DMS53 (cell line): Measurements from ENCODE around the gene PRKAR1B.

Source experiments
- DNase-seq: peaks from one replicate; lab custom pipeline; 2025; lab: John Stamatoyannopoulos, UW

Gene PRKAR1B

DNA sequence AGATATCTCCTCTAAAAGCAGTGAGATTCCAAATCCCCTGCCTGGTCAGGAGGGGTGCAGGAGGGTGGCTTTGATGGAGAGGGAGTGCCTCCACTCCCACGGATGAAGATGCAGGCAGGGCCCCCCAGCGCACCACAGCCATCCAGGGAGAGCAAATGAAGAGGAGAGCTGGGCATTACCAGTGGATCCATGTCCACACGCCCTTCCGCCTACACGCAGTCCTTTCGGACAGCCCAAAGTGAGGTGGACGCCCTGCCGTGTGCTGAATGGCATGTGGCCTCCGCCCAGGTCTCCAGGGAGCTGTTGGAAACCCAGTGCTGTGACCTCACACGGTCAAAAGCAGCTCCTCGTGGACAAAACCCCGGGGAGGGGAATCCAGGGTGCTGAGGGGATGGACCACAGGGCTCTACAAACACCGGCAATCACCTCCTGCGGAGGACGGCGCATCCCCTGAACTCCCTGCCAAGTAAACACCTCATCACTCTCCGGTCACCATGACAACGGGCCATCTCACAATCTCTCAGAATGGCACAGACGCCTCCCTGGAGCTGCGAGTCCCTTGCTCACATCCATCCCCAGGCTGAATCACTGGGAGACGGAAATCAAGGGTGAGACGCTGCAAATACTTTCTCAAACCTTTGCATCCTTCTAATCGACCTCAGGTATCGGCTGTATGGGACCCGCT is 35.6 kb downstream of the PRKAR1B start:
- DNase-seq = no peak

DNA sequence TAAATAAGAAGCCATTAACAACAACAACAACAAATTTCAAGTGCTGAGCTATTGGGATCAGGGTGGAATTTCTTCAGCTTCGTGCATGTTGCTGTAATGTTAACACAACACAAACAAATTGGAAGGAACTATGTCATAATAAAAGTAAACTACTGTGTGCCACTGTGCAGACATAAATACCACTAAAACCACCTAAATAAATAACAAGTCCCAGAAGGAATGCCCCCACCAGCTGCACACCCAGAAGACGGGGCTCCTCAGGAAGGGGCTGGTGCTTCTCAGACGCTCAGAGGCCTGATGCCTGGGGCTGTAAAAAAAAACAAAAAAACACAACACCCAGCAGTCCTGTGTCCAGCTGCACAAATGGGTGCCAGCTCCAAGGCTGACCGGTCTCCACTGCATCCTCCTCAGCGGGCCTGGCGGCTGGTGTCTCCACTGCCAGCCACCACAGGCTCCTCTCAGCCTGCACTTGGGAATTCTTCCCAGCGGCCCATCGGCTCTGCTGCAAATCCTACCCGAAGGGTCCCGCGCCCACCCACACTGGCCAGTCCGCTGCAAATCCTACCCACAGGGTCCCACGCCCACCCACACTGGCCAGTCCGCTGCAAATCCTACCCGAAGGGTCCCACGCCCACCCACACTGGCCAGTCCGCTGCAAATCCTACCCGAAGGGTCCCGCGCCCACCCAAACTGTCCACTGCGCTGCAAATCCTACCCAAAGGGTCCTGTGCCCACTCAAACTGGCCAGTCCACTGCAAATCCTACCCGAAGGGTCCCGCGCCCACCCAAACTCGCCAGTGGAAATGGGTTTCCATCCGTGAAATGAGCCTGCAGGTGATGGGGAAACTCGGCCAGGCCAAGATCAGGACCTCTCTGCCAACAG is 36.4 kb downstream of the PRKAR1B start:
- no peak for DNase-seq

GRCh38 chr7:685540-685939 is 41.5 kb downstream of the PRKAR1B start:
- no peak for DNase-seq

DNA sequence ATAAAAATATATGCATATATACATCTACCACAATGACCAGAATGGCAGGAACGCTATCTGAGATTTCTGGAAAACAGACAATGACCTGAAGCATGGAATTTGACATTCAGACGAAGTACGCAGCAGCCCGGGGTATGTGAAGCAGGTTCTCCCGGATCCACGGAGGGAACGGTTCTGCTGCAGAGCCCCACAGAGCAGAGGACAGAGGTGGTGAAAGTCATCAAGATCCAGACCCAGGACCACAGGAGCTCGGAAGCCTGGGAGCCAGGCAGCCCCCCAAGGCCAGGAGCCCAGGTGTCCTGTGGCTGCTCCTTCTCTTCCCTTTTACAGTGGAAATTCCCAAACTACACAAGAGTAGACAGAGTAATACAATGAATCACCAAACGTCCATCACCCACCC is 42.7 kb downstream of the PRKAR1B start:
- DNase-seq = no peak

- DNase-seq = no peak
Observed at GRCh38 chr7:683526-684205, 43.4 kb downstream of the PRKAR1B start.

DNA sequence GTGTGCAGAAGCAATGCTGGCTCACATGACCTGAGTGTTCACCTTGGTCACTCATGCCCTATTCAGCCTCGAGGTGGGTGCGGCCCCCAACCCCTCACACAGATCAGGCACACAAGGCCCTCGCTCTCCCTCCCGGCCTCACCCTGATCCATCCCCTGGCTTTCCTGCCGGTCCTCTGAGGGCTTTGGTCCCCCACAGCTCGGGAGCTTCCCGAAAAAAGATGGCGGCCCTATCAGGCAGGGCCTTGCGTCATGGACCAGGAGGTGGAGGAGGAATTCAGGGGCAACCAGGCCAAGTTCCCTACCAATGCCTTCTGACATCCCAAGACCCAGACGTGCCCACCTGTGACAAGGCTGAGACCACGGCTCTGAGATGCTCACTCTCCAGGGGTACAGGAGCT is 44.3 kb downstream of the PRKAR1B start:
- DNase-seq = no peak

- no peak for DNase-seq
Observed at GRCh38 chr7:681551-682307, 45.4 kb downstream of the PRKAR1B start.

GRCh38 chr7:680411-681127 is 46.5 kb downstream of the PRKAR1B start:
- no peak for DNase-seq

- no peak for DNase-seq
Observed at GRCh38 chr7:676972-677385, 50.1 kb downstream of the PRKAR1B start.

DNA sequence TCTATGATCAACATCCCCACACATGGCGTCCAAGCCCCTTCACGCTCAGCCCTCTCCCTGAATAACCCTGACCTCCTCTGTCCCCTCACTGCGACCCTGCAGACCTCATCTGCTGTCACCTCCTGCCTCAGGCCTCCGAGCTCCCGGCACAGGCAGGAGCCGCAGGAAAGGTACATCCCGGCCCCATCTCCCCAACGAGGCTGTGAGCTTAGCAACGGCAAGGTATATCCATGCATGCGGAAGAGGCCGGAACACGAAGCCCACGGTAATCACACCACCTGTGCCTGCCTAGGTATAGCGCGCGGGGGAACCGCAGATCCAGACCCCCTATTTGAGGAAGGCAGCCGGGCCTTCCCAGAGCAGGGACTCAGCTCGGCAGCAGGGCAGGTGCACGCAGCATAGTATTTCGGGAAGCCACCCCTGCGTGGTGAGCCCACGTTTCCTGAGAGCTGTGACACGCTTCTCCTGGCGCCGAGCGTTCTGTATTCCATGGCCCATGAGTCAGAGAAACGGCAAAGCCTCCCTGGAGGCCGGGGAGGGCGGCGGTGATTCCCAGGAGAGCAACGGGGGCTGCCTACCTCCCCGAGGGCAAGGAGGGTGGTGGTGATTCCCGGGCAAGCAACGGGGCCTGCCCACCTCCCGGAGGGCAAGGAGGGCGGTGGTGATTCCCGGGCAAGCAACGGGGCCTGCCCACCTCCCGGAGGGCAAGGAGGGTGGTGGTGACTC is 50.7 kb downstream of the PRKAR1B start:
- DNase-seq = no peak

DNA sequence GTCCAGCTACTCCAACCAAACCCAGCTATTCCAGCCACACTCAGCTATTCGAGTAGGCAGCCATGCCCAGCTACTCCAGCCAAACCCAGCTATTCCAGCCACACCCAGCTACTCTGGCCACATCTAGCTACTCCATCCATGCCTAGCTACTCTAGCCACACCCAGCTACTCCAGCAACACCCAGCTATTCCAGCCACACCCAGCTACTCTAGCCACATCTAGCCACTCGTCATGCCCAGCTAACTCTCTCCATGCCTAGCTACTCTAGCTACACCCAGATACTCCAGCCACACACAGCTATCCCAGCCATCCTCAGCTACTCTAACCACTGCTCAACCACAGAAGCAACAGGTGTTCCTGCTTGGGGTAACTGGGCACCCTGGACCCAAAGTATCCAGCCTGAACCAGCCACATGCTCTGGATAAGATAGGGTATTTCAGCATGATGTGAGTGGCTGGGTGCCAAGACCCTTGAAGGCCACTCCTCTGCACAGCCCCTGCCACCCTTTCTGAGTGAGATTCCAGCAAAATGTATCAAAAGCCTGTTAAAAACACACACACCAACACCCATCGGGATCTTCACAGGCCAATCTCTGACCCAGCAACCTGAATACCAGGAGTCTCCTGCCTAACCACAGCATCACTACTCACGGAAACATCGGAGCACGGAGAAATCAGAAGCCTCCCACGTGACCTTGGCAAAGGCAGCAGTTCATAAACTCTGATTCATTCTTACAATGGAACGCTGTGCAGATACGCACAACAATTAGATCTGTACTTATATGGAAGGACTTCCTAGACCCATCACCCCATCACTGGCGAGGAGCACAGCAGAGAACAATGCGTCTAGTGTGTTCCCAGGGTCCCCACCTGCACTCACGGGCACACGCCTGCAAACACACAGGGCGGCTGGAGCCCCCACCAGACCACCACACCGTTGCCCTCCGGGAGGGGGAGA is 52.3 kb downstream of the PRKAR1B start:
- DNase-seq = no peak

DNA sequence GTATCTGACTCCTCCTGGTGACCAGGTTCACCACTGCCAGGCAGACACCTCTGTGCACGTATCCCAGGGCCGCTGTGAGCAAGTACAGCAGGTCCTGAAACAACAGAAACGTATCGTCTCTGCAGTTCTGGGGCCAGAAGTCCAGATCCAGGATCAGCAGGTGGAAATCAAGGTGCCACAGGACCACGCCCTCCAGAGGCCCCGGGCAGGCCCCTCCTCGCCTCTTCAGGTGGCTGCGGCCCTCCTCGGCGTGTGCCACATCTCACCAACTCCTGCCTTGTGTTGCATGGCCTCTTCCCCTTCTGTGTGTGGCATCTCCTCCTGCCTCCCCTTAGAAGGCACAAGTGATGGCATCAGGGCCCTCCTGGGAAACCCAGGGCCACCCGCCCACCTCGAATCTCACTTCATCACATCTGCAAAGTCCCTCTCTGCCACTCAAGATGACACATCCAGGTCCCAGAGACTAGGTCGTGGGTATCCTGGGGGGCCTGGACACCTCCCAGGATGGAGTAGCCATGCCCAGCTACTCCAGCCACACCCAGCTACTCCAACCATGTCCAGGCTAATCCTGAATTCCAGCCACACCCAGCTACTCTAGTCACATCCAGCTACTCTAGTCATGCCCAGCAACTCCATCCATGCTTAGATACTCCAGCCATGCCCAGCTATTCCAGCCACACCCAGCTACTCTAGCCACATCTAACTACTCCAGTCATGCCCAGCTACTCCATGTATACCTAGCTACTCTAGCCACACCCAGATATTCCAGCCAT is 53.2 kb downstream of the PRKAR1B start:
- no peak for DNase-seq

DNA sequence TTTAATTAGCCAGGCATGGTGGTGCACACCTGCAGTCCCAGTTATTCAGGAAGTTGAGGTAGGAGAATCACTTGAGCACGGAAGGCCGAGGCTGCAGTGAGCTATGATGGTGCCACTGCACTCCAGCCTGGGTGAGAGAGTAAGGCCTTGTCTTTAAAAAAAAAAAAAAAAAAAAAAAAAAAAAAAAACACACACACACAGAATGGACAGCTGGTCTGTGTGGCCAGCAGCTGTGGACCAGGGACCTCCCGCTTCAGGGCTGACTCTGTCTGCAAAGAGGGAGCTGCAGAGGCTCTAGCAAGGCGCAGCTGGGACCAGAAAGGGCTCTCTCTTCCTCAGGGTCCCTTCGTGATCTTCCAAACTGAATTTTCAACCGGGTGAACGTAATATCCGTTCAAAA is 54.2 kb downstream of the PRKAR1B start:
- no peak for DNase-seq

- no peak for DNase-seq
Observed at GRCh38 chr7:671415-672042, 55.6 kb downstream of the PRKAR1B start.

DNA sequence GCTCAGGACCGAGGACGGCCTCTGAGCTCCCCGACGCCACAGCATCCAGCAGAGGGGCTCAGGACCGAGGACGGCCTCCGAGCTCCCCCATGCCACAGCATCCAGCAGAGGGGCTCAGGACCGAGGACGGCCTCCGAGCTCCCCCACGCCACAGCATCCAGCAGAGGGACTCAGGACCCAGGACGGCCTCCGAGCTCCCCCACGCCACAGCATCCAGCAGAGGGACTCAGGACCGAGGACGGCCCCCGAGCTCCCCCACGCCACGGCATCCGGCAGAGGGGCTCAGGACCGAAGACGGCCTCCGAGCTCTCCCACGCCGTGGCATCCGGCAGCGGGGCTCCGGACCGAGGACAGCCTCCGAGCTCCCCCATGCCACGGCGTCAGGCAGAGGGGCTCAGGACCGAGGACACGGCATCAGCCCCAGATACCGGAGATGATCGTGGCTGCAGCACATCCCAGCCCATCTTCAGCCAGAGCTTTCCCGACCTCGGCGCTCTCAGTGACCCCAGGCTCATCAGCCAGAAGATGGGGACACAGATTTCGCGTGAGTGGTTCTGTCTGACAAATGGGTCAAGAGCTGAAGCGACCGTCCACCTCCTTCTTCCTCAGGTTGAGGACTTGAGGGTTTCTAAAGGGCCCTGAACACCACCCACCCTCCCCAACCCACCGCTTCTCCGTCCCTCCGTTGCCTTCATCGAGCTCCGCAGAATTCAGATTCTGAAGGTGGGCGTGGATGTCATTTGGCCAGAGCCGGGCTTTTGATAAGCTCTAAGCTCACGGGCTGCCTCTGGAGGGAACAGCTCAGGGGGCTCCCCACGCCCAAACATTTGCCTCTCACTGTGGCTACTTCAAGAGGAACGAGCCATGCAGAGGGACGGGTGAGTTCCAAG is 56.3 kb downstream of the PRKAR1B start:
- no peak for DNase-seq

GRCh38 chr7:668958-669357 is 58.1 kb downstream of the PRKAR1B start:
- no peak for DNase-seq
